GM18873 (cell line): ENCODE data around the gene SIPA1.
A peak's percentile ranks its signal among the peaks of the same experiment; 100 is the strongest.

Source experiments
- ATAC-seq: cut with Tn5 transposase; IDR thresholded peaks from one replicate; pipeline ENCODE4 v1.9.1; 2021; ENCODE audit warnings: mild to moderate bottlenecking, moderate library complexity, moderate number of reproducible peaks; ENCODE audit not compliant: unreplicated experiment, low FRiP score

Gene SIPA1

GRCh38 chr11:65606876-65607613 lies 30.9 kb upstream of the SIPA1 start:
- no peak for ATAC-seq

GRCh38 chr11:65607614-65608426 lies 30.1 kb upstream of the SIPA1 start:
- no peak for ATAC-seq

GRCh38 chr11:65609229-65609628 lies 28.7 kb upstream of the SIPA1 start:
- ATAC-seq = no peak

- no peak for ATAC-seq
These were observed 28.2 kb upstream of the SIPA1 start for GRCh38 chr11:65609665-65610064.

- ATAC-seq = no peak
These were observed 27.5 kb upstream of the SIPA1 start for GRCh38 chr11:65610404-65610803.

GRCh38 chr11:65611028-65611757 lies 26.7 kb upstream of the SIPA1 start:
- no peak for ATAC-seq

- no peak for ATAC-seq
These were observed 25.9 kb upstream of the SIPA1 start for GRCh38 chr11:65611758-65612603.

GRCh38 chr11:65612691-65613090 lies 25.2 kb upstream of the SIPA1 start:
- no peak for ATAC-seq

GRCh38 chr11:65613091-65613928 lies 24.6 kb upstream of the SIPA1 start:
- no peak for ATAC-seq

- ATAC-seq = peak; percentile 76
These were observed 22.5 kb upstream of the SIPA1 start, which contains the start of gene PCNX3 for GRCh38 chr11:65615229-65615949. Gene PCNX3 (plus strand): TSS chr11:65615776. CDS start chr11:65616312, 536 bp downstream.

GRCh38 chr11:65615950-65616574 lies 21.8 kb upstream of the SIPA1 start:
- no peak for ATAC-seq

- no peak for ATAC-seq
These were observed 21.3 kb upstream of the SIPA1 start for GRCh38 chr11:65616575-65617001.

- ATAC-seq = no peak
These were observed 20.6 kb upstream of the SIPA1 start for GRCh38 chr11:65617136-65617850.

GRCh38 chr11:65617990-65618751 lies 19.7 kb upstream of the SIPA1 start:
- no peak for ATAC-seq

- no peak for ATAC-seq
These were observed 19.1 kb upstream of the SIPA1 start for GRCh38 chr11:65618763-65619162.

GRCh38 chr11:65619281-65619928 lies 18.5 kb upstream of the SIPA1 start:
- no peak for ATAC-seq
